ENCODE results near the gene TBC1D16.
"Not testable (repeated sequence)": the region's sequence is repeated elsewhere in the genome, so short reads cannot be mapped to it uniquely, and the experiment has no call there.

DNA sequence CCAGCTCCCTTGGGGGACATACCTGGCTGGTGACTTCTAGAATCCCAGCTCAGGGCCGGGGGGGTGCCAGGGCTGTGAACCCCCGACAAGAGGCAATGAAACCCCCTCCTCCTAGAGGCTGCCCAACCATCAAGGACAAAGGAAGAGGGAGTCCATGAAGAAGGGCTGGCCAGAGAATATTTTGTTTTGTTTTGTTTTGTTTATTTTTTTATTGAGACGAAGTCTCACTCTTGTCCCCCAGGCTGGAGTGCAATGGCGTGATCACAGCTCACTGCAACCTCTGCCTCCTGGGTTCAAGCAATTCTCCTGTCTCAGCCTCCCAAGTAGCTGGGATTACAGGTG lies 41.5 kb downstream of the TBC1D16 start:
- TF ChIP-seq, protein P1, sequence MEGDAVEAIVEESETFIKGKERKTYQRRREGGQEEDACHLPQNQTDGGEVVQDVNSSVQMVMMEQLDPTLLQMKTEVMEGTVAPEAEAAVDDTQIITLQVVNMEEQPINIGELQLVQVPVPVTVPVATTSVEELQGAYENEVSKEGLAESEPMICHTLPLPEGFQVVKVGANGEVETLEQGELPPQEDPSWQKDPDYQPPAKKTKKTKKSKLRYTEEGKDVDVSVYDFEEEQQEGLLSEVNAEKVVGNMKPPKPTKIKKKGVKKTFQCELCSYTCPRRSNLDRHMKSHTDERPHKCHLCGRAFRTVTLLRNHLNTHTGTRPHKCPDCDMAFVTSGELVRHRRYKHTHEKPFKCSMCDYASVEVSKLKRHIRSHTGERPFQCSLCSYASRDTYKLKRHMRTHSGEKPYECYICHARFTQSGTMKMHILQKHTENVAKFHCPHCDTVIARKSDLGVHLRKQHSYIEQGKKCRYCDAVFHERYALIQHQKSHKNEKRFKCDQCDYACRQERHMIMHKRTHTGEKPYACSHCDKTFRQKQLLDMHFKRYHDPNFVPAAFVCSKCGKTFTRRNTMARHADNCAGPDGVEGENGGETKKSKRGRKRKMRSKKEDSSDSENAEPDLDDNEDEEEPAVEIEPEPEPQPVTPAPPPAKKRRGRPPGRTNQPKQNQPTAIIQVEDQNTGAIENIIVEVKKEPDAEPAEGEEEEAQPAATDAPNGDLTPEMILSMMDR (conservative IDR thresholded peaks at IDR 0.05): not testable (repeated sequence)
- TF ChIP-seq ZFX (IDR thresholded peaks at IDR 0.05): not testable (repeated sequence)

Measured in C4-2B (cell line).